HepG2 (cell line): ENCODE measurements around the gene PNLIPRP2. TPM values are rescaled to one million over a fixed set of nuclear protein-coding genes. Genes with fewer than 3 reads are reported as not detected.

Experiments used
- ATAC-seq: fragments of 200-7000 bp; cut with Tn5 transposase; 3 replicates; pipeline ENCODE4 v1.9.1; 2020; ENCODE audit warnings: mild to moderate bottlenecking, moderate library complexity
- BruUV-seq: library from RNA; stranded (reverse); fragments of 400-500 nt; replicated peaks from 2 replicates; lab custom pipeline; 2021; lab: Mats Ljungman, UMichigan
- CTCF ChIA-PET: fragments of 300-600 bp; formaldehyde crosslinking; extraction: SDS; loops from one replicate; lab custom pipeline; 2021; ENCODE audit warnings: low total read pairs, inconsistent platforms, low intra/inter-chr PET ratio; lab: Yijun Ruan, JAX
- POLR2A ChIA-PET: fragments of 350-600 bp; sonication (Branson Sonifier 250); formaldehyde crosslinking; loops from one replicate; lab custom pipeline; 2020; ENCODE audit warnings: antibody characterized with exemption, inconsistent platforms; lab: Yijun Ruan, JAX
- DNase-seq: peaks from one replicate; pipeline ENCODE4 v3.0.0-alpha.2; 2015; ENCODE audit warnings: low spot score
- FAIRE-seq: peaks from 3 replicates; lab custom pipeline; 2011; peaks lifted over from hg19 to GRCh38; lab: Jason Lieb, UNC
- H2AFZ ChIP-seq: one replicate; pipeline ENCODE4 v1.6.1; 2011; ENCODE audit warnings: low read length, inconsistent platforms
- H3K27ac ChIP-seq: fragments of 300-600 bp; 3 replicates; pipeline ENCODE4 v1.8.0; 2011; ENCODE audit warnings: mixed run types, mild to moderate bottlenecking, mixed read lengths, low read length, inconsistent platforms; ENCODE audit not compliant: insufficient read depth; ENCODE audit errors: extremely low read length
- H3K27me3 ChIP-seq, 2 experiments: fragments of 200-600 bp in 1 of 2; 2 replicates in 1 of 2; 3 replicates in 1 of 2; pipeline versions ENCODE4 v1.6.0 to v1.8.0; 2011; ENCODE audit warnings: low read length in 2 of 2, mild to moderate bottlenecking in 2 of 2, moderate library complexity in 2 of 2, inconsistent platforms in 1 of 2; ENCODE audit not compliant: insufficient read depth in 2 of 2, control insufficient read depth in 1 of 2
- H3K36me3 ChIP-seq, 2 experiments: fragments of 200-600 bp in 1 of 2; replicated peaks in 1 of 2; 2 replicates in 1 of 2; 3 replicates in 1 of 2; pipeline versions ENCODE4 v1.5.1 to v1.8.0; 2011; ENCODE audit warnings: low read length in 2 of 2, inconsistent platforms in 1 of 2; ENCODE audit not compliant: insufficient read depth in 2 of 2, control insufficient read depth in 1 of 2
- H3K4me1 ChIP-seq: 2 replicates; pipeline ENCODE4 v1.5.1; 2012; ENCODE audit warnings: low read length, inconsistent platforms; ENCODE audit not compliant: insufficient read depth
- H3K4me2 ChIP-seq: 2 replicates; pipeline ENCODE4 v1.6.0; 2011; ENCODE audit warnings: low read depth, low read length, inconsistent platforms
- H3K4me3 ChIP-seq, 3 experiments: fragments of 200-600 bp in 1 of 3; sonication (generic), shearing (Covaris generic) in 1 of 3; replicated peaks in 1 of 3; 2 replicates each; pipeline ENCODE4 v1.5.1; 2011 to 2016; ENCODE audit warnings: low read length in 3 of 3, inconsistent platforms in 2 of 3, low read depth in 2 of 3, mild to moderate bottlenecking in 2 of 3, control low read depth in 1 of 3, mixed read lengths in 1 of 3; ENCODE audit not compliant: insufficient read depth in 1 of 3
- H3K79me2 ChIP-seq: one replicate; pipeline ENCODE4 v1.6.1; 2011; ENCODE audit warnings: low read length, inconsistent platforms; ENCODE audit not compliant: insufficient read depth
- H3K9ac ChIP-seq: 2 replicates; pipeline ENCODE4 v1.6.0; 2011; ENCODE audit warnings: mild to moderate bottlenecking, low read depth, low read length, inconsistent platforms; ENCODE audit not compliant: insufficient read depth
- H3K9me3 ChIP-seq: 2 replicates; pipeline ENCODE4 v1.5.1; 2012; ENCODE audit warnings: mild to moderate bottlenecking, low read length
- H4K20me1 ChIP-seq: 2 replicates; pipeline ENCODE4 v1.6.0; 2011; ENCODE audit warnings: inconsistent platforms, mild to moderate bottlenecking, low read length, moderate library complexity; ENCODE audit not compliant: insufficient read depth
- CTCF ChIP-seq: sonication (generic); formaldehyde crosslinking; IDR thresholded peaks from 2 replicates; pipeline ENCODE4 v1.5.0; 2020; ENCODE audit warnings: mild to moderate bottlenecking, missing genetic modification reagents, moderate library complexity
- IRX3 ChIP-seq: sonication (generic); formaldehyde crosslinking; IDR thresholded peaks from 2 replicates; pipeline ENCODE4 v1.8.1; 2023; ENCODE audit warnings: mild to moderate bottlenecking, low read depth, missing genetic modification reagents, borderline replicate concordance
- MYC ChIP-seq: sonication (generic); formaldehyde crosslinking; IDR thresholded peaks from 2 replicates; pipeline ENCODE4 v1.9.0; 2021; ENCODE audit warnings: missing genetic modification reagents, borderline replicate concordance
- PAX8 ChIP-seq: sonication (generic); formaldehyde crosslinking; IDR thresholded peaks from 2 replicates; pipeline ENCODE4 v1.8.0; 2022; ENCODE audit warnings: mild to moderate bottlenecking, missing genetic modification reagents, borderline replicate concordance
- POLR2AphosphoS5 ChIP-seq: IDR thresholded peaks from 2 replicates; pipeline ENCODE4 v1.6.1; 2012; ENCODE audit warnings: low read depth, low read length
- RAD21 ChIP-seq: fragments of 450-650 bp; formaldehyde crosslinking; IDR thresholded peaks from 2 replicates; pipeline ENCODE4 v1.5.0; 2020; ENCODE audit warnings: mild to moderate bottlenecking
- STAG1 ChIP-seq: sonication (generic); formaldehyde crosslinking; IDR thresholded peaks from 2 replicates; pipeline ENCODE4 v1.4.0; 2020; ENCODE audit warnings: missing genetic modification reagents
- TSC22D2 ChIP-seq: sonication (generic); formaldehyde crosslinking; IDR thresholded peaks from 2 replicates; pipeline ENCODE4 v1.5.1; 2020; ENCODE audit warnings: missing genetic modification reagents, mild to moderate bottlenecking, borderline replicate concordance
- WIZ ChIP-seq: sonication (generic); formaldehyde crosslinking; IDR thresholded peaks from 2 replicates; pipeline ENCODE4 v1.5.1; 2020; ENCODE audit warnings: mild to moderate bottlenecking, missing genetic modification reagents
- ZNF317 ChIP-seq: sonication (generic); formaldehyde crosslinking; IDR thresholded peaks from 2 replicates; pipeline ENCODE4 v1.5.0; 2020; ENCODE audit warnings: mild to moderate bottlenecking, missing genetic modification reagents
- ZNF790 ChIP-seq: sonication (generic); formaldehyde crosslinking; IDR thresholded peaks from 2 replicates; pipeline ENCODE4 v1.8.0; 2022; ENCODE audit warnings: missing genetic modification reagents, mild to moderate bottlenecking, borderline replicate concordance
- ZNF891 ChIP-seq: sonication (generic); formaldehyde crosslinking; IDR thresholded peaks from 2 replicates; pipeline ENCODE4 v1.5.0; 2020; ENCODE audit warnings: mild to moderate bottlenecking, missing genetic modification reagents
- WGBS: methylation state at CpG from one replicate; pipeline ENCODE4 v1.1.6; 2017; ENCODE audit warnings: low lambda C conversion rate; 5-methylcytosine and 5-hydroxymethylcytosine counted together
- in situ Hi-C: cut with HindIII; loops from 2 replicates; pipeline ENCODE4 v1.10.0; 2017; ENCODE audit warnings: low pct_unique_long_range_greater_than_20kb; ENCODE audit not compliant: extremely low pct_ligation_motif_present
- intact Hi-C: fragments of 100-400 bp; cut with micrococcal nuclease; formaldehyde crosslinking; loops from one replicate; pipeline ENCODE4 v1.10.0; 2022; ENCODE audit not compliant: unreplicated experiment
- polyA plus RNA-seq, 8 experiments: library from polyadenylated mRNA; depleted of rRNA in 3 of 8; stranded (reverse) in 7 of 8; unstranded in 1 of 8; fragments of >200 nt; fragmentation: Illumina TruSeq in 4 of 8; extraction: Trizol in 4 of 8; gene quantifications; 2 replicates each; pipeline versions ENCODE4 v1.2.1 to v1.2.3, GENCODE V29; 2011 to 2016; ENCODE audit warnings: low read depth in 4 of 8, missing spikeins in 1 of 8, mixed read lengths in 1 of 8; ENCODE audit not compliant: insufficient read depth in 1 of 8
- total RNA-seq, 5 experiments: library from RNA; depleted of rRNA; stranded (reverse); fragments of >200 nt; fragmentation: Illumina TruSeq; extraction: Trizol; gene quantifications; 2 replicates each; pipeline ENCODE4 v1.2.3, GENCODE V29; 2016; ENCODE audit warnings: low read depth in 1 of 5
- TF ChIP-seq, protein P1 (sequence below): sonication (generic); formaldehyde crosslinking; IDR thresholded peaks from 2 replicates; pipeline ENCODE4 v1.8.0; 2022; ENCODE audit warnings: mild to moderate bottlenecking, missing genetic modification reagents

Gene PNLIPRP2
- total and polyA plus RNA-seq, 2 of the 13 experiments (the other 11 are each of a cell fraction or from before 2014, with no cell fraction given), result 0.21 to 0.97 TPM

GRCh38 chr10:116626815-116627214 is 6.1 kb downstream of the PNLIPRP2 start:
- Histone ChIP-seq H3K4me1 (no peaks in the 10 kb centered on the region), H2AFZ (no peak overlapping the region), H3K4me3 (no peak overlapping the region), H3K27me3 (no peaks in the 10 kb centered on the region; a peak in 1 of 5 replicates), H3K9me3 (no peaks in the 10 kb centered on the region), H4K20me1 (no peaks in the 10 kb centered on the region), H3K79me2 (no peaks in the 10 kb centered on the region), H3K4me2 (no peak overlapping the region), H3K9ac (no peak overlapping the region), H3K27ac (no peak overlapping the region), H3K36me3 (no peaks in the 10 kb centered on the region)
- TF ChIP-seq, protein P1, sequence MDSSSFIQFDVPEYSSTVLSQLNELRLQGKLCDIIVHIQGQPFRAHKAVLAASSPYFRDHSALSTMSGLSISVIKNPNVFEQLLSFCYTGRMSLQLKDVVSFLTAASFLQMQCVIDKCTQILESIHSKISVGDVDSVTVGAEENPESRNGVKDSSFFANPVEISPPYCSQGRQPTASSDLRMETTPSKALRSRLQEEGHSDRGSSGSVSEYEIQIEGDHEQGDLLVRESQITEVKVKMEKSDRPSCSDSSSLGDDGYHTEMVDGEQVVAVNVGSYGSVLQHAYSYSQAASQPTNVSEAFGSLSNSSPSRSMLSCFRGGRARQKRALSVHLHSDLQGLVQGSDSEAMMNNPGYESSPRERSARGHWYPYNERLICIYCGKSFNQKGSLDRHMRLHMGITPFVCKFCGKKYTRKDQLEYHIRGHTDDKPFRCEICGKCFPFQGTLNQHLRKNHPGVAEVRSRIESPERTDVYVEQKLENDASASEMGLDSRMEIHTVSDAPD (CRISPR knock-in tag), result no peak
- TF ChIP-seq ZNF891 (CRISPR knock-in tag) (no peak), TSC22D2 (CRISPR knock-in tag) (no peak), POLR2AphosphoS5 (no peak), IRX3 (CRISPR knock-in tag) (no peak), WIZ (CRISPR knock-in tag) (no peak)
- CTCF ChIA-PET, result interaction anchor here (2.0 kb wide), 1 partner anchor 161 kb away, joined by 9 read pairs; no protein-coding TSS in a partner anchor
- POLR2A ChIA-PET, result no interaction called here
- FAIRE-seq, result no peak
- ATAC-seq, result no peak
- intact Hi-C loops, result loop anchor here (1.0 kb wide), 2 partner anchors 55 to 161 kb away; no protein-coding TSS in a partner anchor
- in situ Hi-C loops, result no loop called here
- 49% methylated on average over 6 of the region's 9 CpGs for WGBS
- BruUV-seq, result no TSS peak
- no peak for DNase-seq

GRCh38 chr10:116627386-116627933 is 6.7 kb downstream of the PNLIPRP2 start:
- no peaks in the 10 kb centered on the region for H3K9me3 ChIP-seq
- no peaks in the 10 kb centered on the region for H3K27me3 ChIP-seq
- ATAC-seq (peak; percentile 96), DNase-seq (peak; percentile 7), FAIRE-seq (no peak)
- H3K4me1 ChIP-seq, result no peaks in the 10 kb centered on the region
- intact Hi-C loops (loop anchor here (1.0 kb wide), 2 partner anchors 55 to 161 kb away; no protein-coding TSS in a partner anchor), in situ Hi-C loops (no loop called here)
- ChIA-PET POLR2A (no interaction called here), CTCF (interaction anchor here (2.0 kb wide), 1 partner anchor 160 kb away, joined by 9 read pairs; no protein-coding TSS in a partner anchor)
- no peaks in the 10 kb centered on the region for H3K79me2 ChIP-seq
- H3K36me3 ChIP-seq, result no peaks in the 10 kb centered on the region
- H3K4me2 ChIP-seq, result peak overlapping the region; percentile 57
- no peak overlapping the region for H3K9ac ChIP-seq
- no peak overlapping the region for H3K27ac ChIP-seq
- 69% methylated on average over 24 of the region's 49 CpGs for WGBS
- H3K4me3 ChIP-seq, result peak overlapping the region in 2 of 3 experiments; percentile 20 to 28; a peak in 2 of 6 replicates
- no TSS peak for BruUV-seq
- H2AFZ ChIP-seq, result no peak overlapping the region
- H4K20me1 ChIP-seq, result no peaks in the 10 kb centered on the region
- no peak for TF ChIP-seq ZNF790 (CRISPR knock-in tag)
- peak; percentile 28; the same call in 1 of the 2 replicates for TF ChIP-seq MYC (CRISPR knock-in tag)
- TF ChIP-seq CTCF (CRISPR knock-in tag), result peak; percentile 84
- peak; percentile 77 for TF ChIP-seq RAD21 (CRISPR knock-in tag)
- peak; percentile 84 for TF ChIP-seq STAG1 (CRISPR knock-in tag)
- no peak for TF ChIP-seq PAX8
- TF ChIP-seq ZNF317 (CRISPR knock-in tag), result no peak
